GM12878 (cell line): ENCODE data around the gene MIEF1.

Source experiments
- BHLHE40 ChIP-seq, 2 experiments: fragments of 450-650 bp in 1 of 2; IDR thresholded peaks; 2 replicates each; pipeline ENCODE4 v1.6.1; 2011 to 2017; ENCODE audit warnings: low read depth in 2 of 2, borderline replicate concordance in 1 of 2, improper control_type of control experiment in 1 of 2, low read length in 1 of 2, mild to moderate bottlenecking in 1 of 2
- CTCF ChIP-seq, 3 experiments: IDR thresholded peaks in 2 of 3; conservative IDR thresholded peaks in 1 of 3; 2 replicates each; pipeline ENCODE4 v1.5.1; 2011; ENCODE audit warnings: low read depth in 3 of 3, low read length in 3 of 3, mild to moderate bottlenecking in 3 of 3, control low read depth in 2 of 3, moderate library complexity in 2 of 3, inconsistent platforms in 1 of 3, mixed read lengths in 1 of 3; ENCODE audit not compliant: control insufficient read depth in 2 of 3, insufficient read depth in 1 of 3; ENCODE audit errors: extremely low read depth in 1 of 3
- EP300 ChIP-seq, 2 experiments: fragments of 150-350 bp in 1 of 2; IDR thresholded peaks; 2 replicates each; pipeline ENCODE4 v1.6.1; 2011 to 2012; ENCODE audit warnings: low read depth in 2 of 2, low read length in 2 of 2, borderline replicate concordance in 1 of 2, improper control_type of control experiment in 1 of 2, inconsistent platforms in 1 of 2; ENCODE audit not compliant: control insufficient read depth in 1 of 2
- EZH2 ChIP-seq: IDR thresholded peaks from 2 replicates; pipeline ENCODE4 v1.6.1; 2012; ENCODE audit warnings: low read depth, mild to moderate bottlenecking, control low read depth, inconsistent platforms, low read length, borderline replicate concordance; ENCODE audit not compliant: control insufficient read depth
- MAX ChIP-seq: IDR thresholded peaks from 2 replicates; pipeline ENCODE4 v1.6.1; 2012; ENCODE audit warnings: low read depth, low read length, improper control_type of control experiment
- MTA3 ChIP-seq: IDR thresholded peaks from 2 replicates; pipeline ENCODE4 v1.6.1; 2012; ENCODE audit warnings: low read length, inconsistent platforms, borderline replicate concordance
- PAX8 ChIP-seq: fragments of 450-650 bp; IDR thresholded peaks from 2 replicates; pipeline ENCODE4 v1.6.1; 2017; ENCODE audit warnings: mild to moderate bottlenecking, moderate library complexity
- POLR2A ChIP-seq: IDR thresholded peaks from 2 replicates; pipeline ENCODE4 v1.6.1; 2011; ENCODE audit warnings: low read depth, mild to moderate bottlenecking, low read length
- POLR2AphosphoS5 ChIP-seq: IDR thresholded peaks from 2 replicates; pipeline ENCODE4 v1.6.1; 2011; ENCODE audit warnings: mild to moderate bottlenecking, low read length, inconsistent platforms
- SUZ12 ChIP-seq: fragments of 200-600 bp; sonication (generic); IDR thresholded peaks from one replicate; pipeline ENCODE4 v1.6.1; 2018; ENCODE audit warnings: antibody characterized with exemption, mild to moderate bottlenecking; ENCODE audit not compliant: unreplicated experiment
- ZBTB11 ChIP-seq: fragments of 450-650 bp; formaldehyde crosslinking; IDR thresholded peaks from 2 replicates; pipeline ENCODE4 v1.5.0; 2022; ENCODE audit warnings: mild to moderate bottlenecking, missing genetic modification characterization
- ZNF24 ChIP-seq: fragments of 450-650 bp; IDR thresholded peaks from 2 replicates; pipeline ENCODE4 v1.6.1; 2017; ENCODE audit warnings: antibody characterized with exemption, mild to moderate bottlenecking
- ZSCAN29 ChIP-seq: fragments of 450-650 bp; IDR thresholded peaks from 2 replicates; pipeline ENCODE4 v1.6.1; 2017; ENCODE audit warnings: mild to moderate bottlenecking, moderate library complexity

GRCh38 chr22:39454385-39454871, 47.7 kb upstream of the MIEF1 start:
- TF ChIP-seq CTCF (IDR thresholded peaks at IDR 0.05 in 2 of 3, conservative IDR thresholded peaks at IDR 0.05 in 1 of 3; ENCODE audit: control insufficient read depth in 2 of 3, extremely low read depth in 1 of 3, insufficient read depth in 1 of 3, low read depth in 3 of 3, low read length in 3 of 3) (no peak), BHLHE40 (IDR thresholded peaks at IDR 0.05; ENCODE audit: borderline replicate concordance in 1 of 2, low read depth in 2 of 2, low read length in 1 of 2) (no peak), MTA3 (no peak), POLR2A (no peak), POLR2AphosphoS5 (no peak), MAX (no peak), ZNF24 (no peak), ZSCAN29 (no peak), EP300 (IDR thresholded peaks at IDR 0.05; ENCODE audit: borderline replicate concordance in 1 of 2, control insufficient read depth in 1 of 2, low read depth in 2 of 2, low read length in 2 of 2) (no peak), EZH2 (no peak), SUZ12 (no peak), ZBTB11 (CRISPR knock-in tag) (no peak), PAX8 (no peak)
